Stomach (tissue), 9 donors: ENCODE results near the gene PLXNA2. TPM values are rescaled to one million over a fixed set of nuclear protein-coding genes. Genes with fewer than 3 reads are reported as not detected.

Source experiments
- DNase-seq, 2 donors: peaks; one replicate each; pipeline versions ENCODE4 v3.0.0 to v3.0.0-alpha.2; 2013 to 2019
- H3K27ac ChIP-seq, 5 donors: fragments of 200-600 bp in 4 of 5; sonication (generic) in 4 of 5; one replicate each; pipeline ENCODE4 v1.5.1; 2013 to 2019; ENCODE audit warnings: mild to moderate bottlenecking in 1 of 5, moderate library complexity in 1 of 5
- H3K27me3 ChIP-seq, 3 donors: fragments of 200-600 bp; sonication (generic); one replicate each; pipeline ENCODE4 v1.5.1; 2017 to 2019; ENCODE audit warnings: mixed run types in 1 of 3
- H3K36me3 ChIP-seq, 4 donors: fragments of 200-600 bp; sonication (generic); 1 replicate in 3 of 4; 2 replicates in 1 of 4; pipeline ENCODE4 v1.5.1; 2016 to 2019
- H3K4me1 ChIP-seq, 4 donors: fragments of 200-600 bp; sonication (generic); one replicate each; pipeline ENCODE4 v1.5.1; 2016 to 2019
- H3K4me3 ChIP-seq, 4 donors: fragments of 200-600 bp; sonication (generic) in 3 of 4; one replicate each; pipeline ENCODE4 v1.5.1; 2016 to 2019; ENCODE audit warnings: mild to moderate bottlenecking in 1 of 4
- H3K9me3 ChIP-seq, 4 donors: fragments of 200-600 bp; sonication (generic); one replicate each; pipeline ENCODE4 v1.5.1; 2016 to 2019
- EP300 ChIP-seq: sonication (generic); formaldehyde crosslinking; IDR thresholded peaks from one replicate; pipeline ENCODE4 v1.6.1; 2017; ENCODE audit warnings: antibody characterized with exemption
- POLR2A ChIP-seq, 4 donors: fragments of 450-650 bp; IDR thresholded peaks; one replicate each; pipeline ENCODE4 v1.6.1; 2016; ENCODE audit warnings: antibody characterized with exemption in 4 of 4, control low read depth in 2 of 4, mild to moderate bottlenecking in 1 of 4, moderate library complexity in 1 of 4
- POLR2AphosphoS5 ChIP-seq, 3 donors: sonication (generic); formaldehyde crosslinking; IDR thresholded peaks; one replicate each; pipeline ENCODE4 v1.6.1; 2016; ENCODE audit warnings: antibody characterized with exemption in 3 of 3
- WGBS, 5 donors: extraction: QIAGEN DNeasy Blood & Tissue Kit in 3 of 5; methylation state at CpG; one replicate each; pipeline versions ENCODE4 v1.1.5 to v1.1.7; 2013 to 2018; 5-methylcytosine and 5-hydroxymethylcytosine counted together
- intact Hi-C: fragments of 100-400 bp; cut with DNase I; formaldehyde crosslinking; loops from one replicate; pipeline ENCODE4 v1.15.1; 2023; ENCODE audit warnings: low total_unique reads
- polyA plus RNA-seq, 3 donors: library from polyadenylated mRNA; stranded (reverse); fragments of 200-250 nt; gene quantifications; one replicate each; pipeline ENCODE4 v1.2.3, GENCODE V29; 2013
- total RNA-seq, 5 donors: library from RNA; depleted of rRNA; stranded (reverse); fragments of >200 nt; gene quantifications; one replicate each; pipeline versions ENCODE4 v1.1.0 to v1.2.3, GENCODE V29; 2014 to 2016
- TF ChIP-seq, protein P1 (sequence below), 7 experiments: fragments of 450-650 bp in 4 of 7; fragments of 200-600 bp in 3 of 7; sonication (generic) in 3 of 7; IDR thresholded peaks; one replicate each; pipeline ENCODE4 v1.5.1; 2016 to 2019; ENCODE audit warnings: antibody characterized with exemption in 7 of 7, control low read depth in 2 of 7, mild to moderate bottlenecking in 1 of 7
- donor health status: healthy with polysubstance abuse.
- donor health status: Bipolar disorder and iron deficiency.
- donor health status: healthy.

Gene PLXNA2
- total and polyA plus RNA-seq, 8 donors, result 2.7 to 185 (median 28.7) TPM

DNA sequence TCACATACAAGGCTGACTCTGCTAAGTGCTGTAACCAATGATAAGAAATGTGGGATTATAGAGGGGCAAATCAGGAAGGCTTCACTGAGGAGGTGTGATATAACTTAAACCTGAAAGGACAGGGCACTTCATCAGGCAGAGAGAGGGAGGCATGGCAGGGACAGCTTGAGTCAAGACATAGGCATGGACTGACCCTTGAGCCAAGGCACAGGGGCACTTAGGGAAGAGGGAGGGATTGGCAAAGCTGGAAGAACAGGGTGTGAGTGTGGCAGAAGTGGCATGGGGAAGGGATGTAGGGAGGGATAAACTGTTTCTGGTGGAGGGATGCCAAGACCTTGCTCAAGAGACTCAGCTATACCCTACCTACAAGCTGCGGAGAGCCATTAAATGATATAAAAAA lies 81.3 kb downstream of the PLXNA2 start:
- DNase-seq, result no peak
- intact Hi-C loops, result no loop called here
- Histone ChIP-seq H3K4me3 (no peak overlapping the region), H3K27ac (peak overlapping the region in 3 of 5 donors; percentile 2 to 81 (median 64)), H3K27me3 (no peaks in the 10 kb centered on the region), H3K4me1 (peaks cover 39 to 92% (median 57%) of the 10 kb centered on the region in 4 donors), H3K36me3 (no peaks in the 10 kb centered on the region), H3K9me3 (no peaks in the 10 kb centered on the region)
- 70 to 100% (median 88%) methylated on average over 1 of the region's 1 CpG for WGBS, 5 donors
- TF ChIP-seq POLR2AphosphoS5 (IDR thresholded peaks at IDR 0.05), result peak in 2 of 3 donors; percentile 33 to 67
- TF ChIP-seq, protein P1, sequence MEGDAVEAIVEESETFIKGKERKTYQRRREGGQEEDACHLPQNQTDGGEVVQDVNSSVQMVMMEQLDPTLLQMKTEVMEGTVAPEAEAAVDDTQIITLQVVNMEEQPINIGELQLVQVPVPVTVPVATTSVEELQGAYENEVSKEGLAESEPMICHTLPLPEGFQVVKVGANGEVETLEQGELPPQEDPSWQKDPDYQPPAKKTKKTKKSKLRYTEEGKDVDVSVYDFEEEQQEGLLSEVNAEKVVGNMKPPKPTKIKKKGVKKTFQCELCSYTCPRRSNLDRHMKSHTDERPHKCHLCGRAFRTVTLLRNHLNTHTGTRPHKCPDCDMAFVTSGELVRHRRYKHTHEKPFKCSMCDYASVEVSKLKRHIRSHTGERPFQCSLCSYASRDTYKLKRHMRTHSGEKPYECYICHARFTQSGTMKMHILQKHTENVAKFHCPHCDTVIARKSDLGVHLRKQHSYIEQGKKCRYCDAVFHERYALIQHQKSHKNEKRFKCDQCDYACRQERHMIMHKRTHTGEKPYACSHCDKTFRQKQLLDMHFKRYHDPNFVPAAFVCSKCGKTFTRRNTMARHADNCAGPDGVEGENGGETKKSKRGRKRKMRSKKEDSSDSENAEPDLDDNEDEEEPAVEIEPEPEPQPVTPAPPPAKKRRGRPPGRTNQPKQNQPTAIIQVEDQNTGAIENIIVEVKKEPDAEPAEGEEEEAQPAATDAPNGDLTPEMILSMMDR (IDR thresholded peaks at IDR 0.05), result no peak

- intact Hi-C loops, result no loop called here
- 48 to 78% (median 67%) methylated on average over 6 of the region's 6 CpGs for WGBS, 5 donors
- TF ChIP-seq, protein P1 (IDR thresholded peaks at IDR 0.05), result no peak
- no peak for TF ChIP-seq POLR2A (IDR thresholded peaks at IDR 0.05)
- TF ChIP-seq POLR2AphosphoS5 (IDR thresholded peaks at IDR 0.05), result no peak
- no peak for TF ChIP-seq EP300
- H3K36me3 ChIP-seq, result no peaks in the 10 kb centered on the region
- H3K4me1 ChIP-seq, result peaks cover 45 to 96% (median 63%) of the 10 kb centered on the region in 4 donors
- H3K27me3 ChIP-seq, result no peaks in the 10 kb centered on the region
- DNase-seq, result peak in 1 of 2 donors; percentile 80
- H3K27ac ChIP-seq, result peak overlapping the region in 3 of 5 donors; percentile 57 to 81 (median 64)
- H3K4me3 ChIP-seq, result no peak overlapping the region
- no peaks in the 10 kb centered on the region for H3K9me3 ChIP-seq
These were observed 82.4 kb downstream of the PLXNA2 start for GRCh38 chr1:208161656-208162375.

DNA sequence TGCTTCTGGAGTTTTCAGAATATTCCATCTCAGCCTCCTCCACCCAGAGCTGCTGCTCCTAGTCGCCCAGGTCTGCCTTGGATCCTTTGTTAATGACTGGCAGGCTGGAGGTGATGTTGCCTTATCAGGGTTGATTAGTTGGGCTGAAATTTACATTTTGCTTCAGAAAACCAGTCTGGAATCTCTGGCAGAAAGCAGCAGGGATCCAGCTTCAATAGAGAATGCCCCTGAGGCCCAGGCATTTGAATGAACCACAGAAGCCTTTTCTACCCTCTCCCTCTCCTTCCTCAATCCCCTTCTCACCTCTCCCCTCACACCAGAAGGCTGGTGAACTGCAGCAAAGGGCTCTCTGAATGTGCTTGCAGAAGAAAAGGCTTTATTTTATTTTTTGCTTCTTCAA lies 83.2 kb downstream of the PLXNA2 start:
- TF ChIP-seq, protein P1 (IDR thresholded peaks at IDR 0.05), result no peak
- TF ChIP-seq POLR2AphosphoS5 (IDR thresholded peaks at IDR 0.05), result no peak
- TF ChIP-seq POLR2A (IDR thresholded peaks at IDR 0.05), result no peak
- TF ChIP-seq EP300, result no peak
- Histone ChIP-seq H3K4me3 (no peak overlapping the region), H3K4me1 (peaks cover 45 to 96% (median 67%) of the 10 kb centered on the region in 4 donors), H3K27ac (peak overlapping the region in 3 of 5 donors; percentile 57 to 81 (median 64)), H3K36me3 (no peaks in the 10 kb centered on the region), H3K27me3 (no peaks in the 10 kb centered on the region), H3K9me3 (no peaks in the 10 kb centered on the region)
- WGBS, 5 donors, result 43 to 77% (median 58%) methylated on average over 1 of the region's 1 CpG
- intact Hi-C loops, result no loop called here
- DNase-seq, result no peak

GRCh38 chr1:208160259-208160819 lies 83.8 kb downstream of the PLXNA2 start:
- no peak for TF ChIP-seq POLR2AphosphoS5 (IDR thresholded peaks at IDR 0.05)
- TF ChIP-seq, protein P1 (IDR thresholded peaks at IDR 0.05), result no peak
- no peak for TF ChIP-seq POLR2A (IDR thresholded peaks at IDR 0.05)
- no peak for TF ChIP-seq EP300
- H3K4me1 ChIP-seq, result peaks cover 45 to 97% (median 69%) of the 10 kb centered on the region in 4 donors

More at GRCh38 chr1:208160259-208160819, 83.8 kb downstream of the PLXNA2 start:
- Histone ChIP-seq H3K4me3 (no peak overlapping the region), H3K27ac (peak overlapping the region in 4 of 5 donors; percentile 57 to 81 (median 64)), H3K36me3 (no peaks in the 10 kb centered on the region), H3K27me3 (no peaks in the 10 kb centered on the region), H3K9me3 (no peaks in the 10 kb centered on the region)
- WGBS, 5 donors, result 43 to 63% (median 46%) methylated on average over 4 of the region's 4 CpGs
- intact Hi-C loops, result no loop called here
- DNase-seq, result no peak
